ENCODE measurements around the gene PTCH2. TPM values are rescaled to one million over a fixed set of nuclear protein-coding genes. Genes with fewer than 3 reads are reported as not detected.
A peak's percentile ranks its signal among the peaks of the same experiment; 100 is the strongest.

Gene PTCH2
- total RNA-seq, 1 experiment from 2014 or later, result 0.79 TPM

- Histone ChIP-seq H3K79me2 (ENCODE audit: insufficient read depth, low read length) (no peaks in the 10 kb centered on the region), H3T11ph (ENCODE audit: low read length) (peak overlapping the region; percentile 99), H4K5ac (ENCODE audit: insufficient read length, low read depth, low read length) (peak overlapping the region; percentile 100), H3K79me1 (ENCODE audit: insufficient read depth, low read depth, low read length, poor library complexity, severe bottlenecking) (no peaks in the 10 kb centered on the region), H3K56ac (ENCODE audit: insufficient read length, low read depth, low read length) (peak overlapping the region; percentile 90), H2BK5ac (ENCODE audit: insufficient read length, low read length) (peak overlapping the region; percentile 100), H4K91ac (ENCODE audit: insufficient read length, low read depth, low read length) (no peak overlapping the region), H3K14ac (ENCODE audit: insufficient read depth, low read length) (peak overlapping the region; percentile 100), H3K9me3 (ENCODE audit: control insufficient read depth, low read depth, low read length) (no peaks in the 10 kb centered on the region), H3K27ac (ENCODE audit: insufficient read length, low read depth, low read length) (peak overlapping the region; percentile 81), H2BK12ac (ENCODE audit: insufficient read length, low read depth, low read length) (no peak overlapping the region), H3K23me2 (ENCODE audit: insufficient read length, low read depth, low read length, poor library complexity, severe bottlenecking) (peaks cover 8% of the 10 kb centered on the region), H2BK120ac (ENCODE audit: low read depth, low read length, poor library complexity, severe bottlenecking) (no peak overlapping the region), H2AK5ac (ENCODE audit: insufficient read length, low read length) (no peak overlapping the region), H3K4me1 (ENCODE audit: insufficient read depth, low read length) (no peaks in the 10 kb centered on the region; the same call in 1 of the 2 replicates), H3K4ac (ENCODE audit: low read depth, low read length) (no peak overlapping the region; the same call in 1 of the 2 replicates), H3K18ac (ENCODE audit: insufficient read length, low read depth, low read length) (peak overlapping the region; percentile 100), H2BK20ac (ENCODE audit: low read depth, low read length, poor library complexity, severe bottlenecking) (no peak overlapping the region), H2BK15ac (ENCODE audit: low read depth, low read length) (no peak overlapping the region), H4K20me1 (ENCODE audit: control insufficient read depth, insufficient read depth, insufficient read length) (no peaks in the 10 kb centered on the region), H3K27me3 (ENCODE audit: insufficient read depth, low read length) (no peaks in the 10 kb centered on the region), H3K4me2 (ENCODE audit: insufficient read depth, insufficient read length, low read length) (peak overlapping the region; percentile 61), H2AFZ (ENCODE audit: low read length) (no peak overlapping the region), H4K8ac (replicated peaks; ENCODE audit: insufficient read length, low read depth, low read length) (peak overlapping the region; percentile 92), H3K23ac (ENCODE audit: insufficient read length, low read depth, low read length) (peak overlapping the region; percentile 93), H3K9ac (ENCODE audit: extremely low read depth, insufficient read length, low read length) (peak overlapping the region; percentile 97)
- peak overlapping the region; percentile 75 to 78 for H3K4me3 Mint-ChIP-seq
- H3K27me3 Mint-ChIP-seq (ENCODE audit: low read depth), result no peaks in the 10 kb centered on the region
- H3K9me3 Mint-ChIP-seq, result no peaks in the 10 kb centered on the region; a peak in 1 of 5 replicates
- TF ChIP-seq CTCF (conservative IDR thresholded peaks at IDR 0.05), result peak; percentile 27; the same call in 2 of the 3 replicates
- DNase-seq, result peak; percentile 96
- H3K27ac Mint-ChIP-seq, result peak overlapping the region; percentile 100
- H3K4me1 Mint-ChIP-seq, result peaks cover 23 to 28% of the 10 kb centered on the region in 2 experiments
- no CpG with 5 or more reads among the region's 33 CpGs for WGBS (ENCODE audit: extremely low coverage, insufficient read length, low lambda C conversion rate)
- H3K36me3 Mint-ChIP-seq (ENCODE audit: insufficient read depth in 1 of 3, low read depth in 3 of 3), result peaks cover 0 to 4% (median 2%) of the 10 kb centered on the region in 3 experiments; a peak in 2 of 7 replicates
Observed at GRCh38 chr1:44819608-44820327, 23.3 kb downstream of the PTCH2 start.
